Body of pancreas (tissue), 4 donors: ENCODE measurements around the gene GNPTG.

Source experiments
- POLR2A ChIP-seq, 3 donors: fragments of 450-650 bp; IDR thresholded peaks; one replicate each; pipeline ENCODE4 v1.6.1; 2016; ENCODE audit warnings: antibody characterized with exemption in 3 of 3, mild to moderate bottlenecking in 2 of 3
- TF ChIP-seq, protein P1 (sequence below), 7 experiments: fragments of 450-650 bp in 4 of 7; fragments of 200-600 bp in 3 of 7; sonication (generic) in 3 of 7; IDR thresholded peaks; one replicate each; pipeline ENCODE4 v1.5.1; 2016 to 2019; ENCODE audit warnings: antibody characterized with exemption in 7 of 7

DNA sequence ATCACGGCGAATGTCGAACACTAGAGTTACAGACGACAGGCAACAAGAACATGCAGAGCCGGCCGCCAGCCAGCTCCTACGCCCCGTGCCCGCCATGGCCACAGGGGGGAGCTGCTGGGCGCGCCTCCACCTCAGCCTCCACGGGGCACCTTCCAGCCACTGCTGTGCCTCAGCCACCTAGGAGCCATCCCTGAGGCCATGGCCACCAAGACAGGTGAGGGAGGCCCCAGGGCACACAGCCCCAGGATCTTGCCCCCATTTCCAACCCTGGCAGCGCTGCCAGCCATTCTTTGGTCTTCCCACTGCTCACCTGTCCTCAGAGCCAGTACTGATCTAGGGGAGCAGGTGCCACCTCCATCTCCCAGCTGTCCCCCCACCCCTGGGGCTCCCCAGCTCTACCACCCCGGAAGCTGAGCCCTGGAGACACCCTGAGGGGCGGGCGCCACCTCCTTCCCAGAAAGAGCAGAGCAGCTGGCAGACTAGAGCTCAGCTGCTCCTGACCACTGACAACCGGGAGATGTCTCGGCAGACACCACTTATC is 11.8 kb downstream of the GNPTG start:
- TF ChIP-seq, protein P1, sequence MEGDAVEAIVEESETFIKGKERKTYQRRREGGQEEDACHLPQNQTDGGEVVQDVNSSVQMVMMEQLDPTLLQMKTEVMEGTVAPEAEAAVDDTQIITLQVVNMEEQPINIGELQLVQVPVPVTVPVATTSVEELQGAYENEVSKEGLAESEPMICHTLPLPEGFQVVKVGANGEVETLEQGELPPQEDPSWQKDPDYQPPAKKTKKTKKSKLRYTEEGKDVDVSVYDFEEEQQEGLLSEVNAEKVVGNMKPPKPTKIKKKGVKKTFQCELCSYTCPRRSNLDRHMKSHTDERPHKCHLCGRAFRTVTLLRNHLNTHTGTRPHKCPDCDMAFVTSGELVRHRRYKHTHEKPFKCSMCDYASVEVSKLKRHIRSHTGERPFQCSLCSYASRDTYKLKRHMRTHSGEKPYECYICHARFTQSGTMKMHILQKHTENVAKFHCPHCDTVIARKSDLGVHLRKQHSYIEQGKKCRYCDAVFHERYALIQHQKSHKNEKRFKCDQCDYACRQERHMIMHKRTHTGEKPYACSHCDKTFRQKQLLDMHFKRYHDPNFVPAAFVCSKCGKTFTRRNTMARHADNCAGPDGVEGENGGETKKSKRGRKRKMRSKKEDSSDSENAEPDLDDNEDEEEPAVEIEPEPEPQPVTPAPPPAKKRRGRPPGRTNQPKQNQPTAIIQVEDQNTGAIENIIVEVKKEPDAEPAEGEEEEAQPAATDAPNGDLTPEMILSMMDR (IDR thresholded peaks at IDR 0.05) = peak; percentile 62 to 81 (median 73)
- TF ChIP-seq POLR2A (IDR thresholded peaks at IDR 0.05) = no peak
